K562 (cell line): ENCODE data around the gene GPR21. TPM values are rescaled to one million over a fixed set of nuclear protein-coding genes. Genes with fewer than 3 reads are reported as not detected.

Experiments
- ATAC-seq: fragments of 200-7000 bp; cut with Tn5 transposase; 3 replicates; pipeline ENCODE4 v1.9.1; 2020; ENCODE audit warnings: moderate library complexity
- BruUV-seq: library from RNA; stranded (reverse); fragments of 400-500 nt; replicated peaks from 2 replicates; lab custom pipeline; 2021; lab: Mats Ljungman, UMichigan
- CTCF ChIA-PET: fragments of 300-600 bp; formaldehyde crosslinking; extraction: SDS; loops from one replicate; lab custom pipeline; 2021; ENCODE audit warnings: low intra/inter-chr PET ratio; lab: Yijun Ruan, JAX
- POLR2A ChIA-PET: fragments of 300-600, 350-650 bp; sonication (Branson Sonifier 250); formaldehyde crosslinking; extraction: SDS; loops from one replicate; lab custom pipeline; 2021; ENCODE audit warnings: antibody characterized with exemption, inconsistent platforms; lab: Yijun Ruan, JAX
- DNase-seq, 4 experiments: peaks; one replicate each; pipeline versions ENCODE4 v3.0.0 to v3.0.0-alpha.2; 2011 to 2018; ENCODE audit warnings: low spot score in 3 of 4, mixed read lengths in 3 of 4; ENCODE audit errors: extremely low read depth in 1 of 4
- FAIRE-seq: peaks from 2 replicates; lab custom pipeline; 2011; peaks lifted over from hg19 to GRCh38; lab: Jason Lieb, UNC
- H2AFZ ChIP-seq: 2 replicates; pipeline ENCODE4 v1.6.0; 2011; ENCODE audit warnings: low read depth, low read length, control low read depth, inconsistent platforms
- H3K27ac ChIP-seq: fragments of 200-600 bp; 3 replicates; pipeline ENCODE4 v1.8.0; 2011; ENCODE audit warnings: low read depth, mild to moderate bottlenecking, control low read depth, inconsistent platforms, low read length, moderate library complexity, mixed read lengths; ENCODE audit errors: extremely low read depth
- H3K27me3 ChIP-seq, 2 experiments: fragments of 300-600 bp in 1 of 2; 2 replicates in 1 of 2; 3 replicates in 1 of 2; pipeline versions ENCODE4 v1.6.0 to v1.8.0; 2011; ENCODE audit warnings: inconsistent platforms in 2 of 2, low read length in 2 of 2, mild to moderate bottlenecking in 1 of 2, mixed read lengths in 1 of 2, moderate library complexity in 1 of 2; ENCODE audit not compliant: control insufficient read depth in 2 of 2, insufficient read depth in 2 of 2
- H3K36me3 ChIP-seq: fragments of 300-600 bp; 3 replicates; pipeline ENCODE4 v1.8.0; 2011; ENCODE audit warnings: mild to moderate bottlenecking, low read length, inconsistent platforms; ENCODE audit not compliant: control insufficient read depth, insufficient read depth
- H3K4me1 ChIP-seq, 2 experiments: fragments of 200-600 bp in 1 of 2; replicated peaks in 1 of 2; 2 replicates in 1 of 2; 3 replicates in 1 of 2; pipeline versions ENCODE4 v1.5.1 to v1.8.0; 2011; ENCODE audit warnings: inconsistent platforms in 2 of 2, low read length in 2 of 2, mild to moderate bottlenecking in 1 of 2, mixed read lengths in 1 of 2, moderate library complexity in 1 of 2; ENCODE audit not compliant: control insufficient read depth in 2 of 2, insufficient read depth in 2 of 2
- H3K4me2 ChIP-seq: 2 replicates; pipeline ENCODE4 v1.6.1; 2011; ENCODE audit warnings: low read length, control low read depth, inconsistent platforms, mixed read lengths; ENCODE audit not compliant: insufficient read depth
- H3K4me3 ChIP-seq: fragments of 200-600 bp; sonication (generic), shearing (Covaris generic); 2 replicates; pipeline ENCODE4 v1.5.1; 2016; ENCODE audit warnings: control low read depth, inconsistent platforms
- H3K79me2 ChIP-seq: fragments of 200-600 bp; 3 replicates; pipeline ENCODE4 v1.8.0; 2011; ENCODE audit warnings: low read length, inconsistent platforms; ENCODE audit not compliant: control insufficient read depth, insufficient read depth
- H3K9ac ChIP-seq, 2 experiments: 2 replicates each; pipeline versions ENCODE4 v1.6.0 to v1.6.1; 2011; ENCODE audit warnings: low read depth in 2 of 2, low read length in 2 of 2, control low read depth in 1 of 2, inconsistent platforms in 1 of 2, mild to moderate bottlenecking in 1 of 2, mixed read lengths in 1 of 2; ENCODE audit not compliant: insufficient read depth in 1 of 2
- H3K9me1 ChIP-seq: one replicate; pipeline ENCODE4 v1.6.0; 2011; ENCODE audit warnings: inconsistent platforms, mild to moderate bottlenecking, low read length, moderate library complexity; ENCODE audit not compliant: control insufficient read depth, insufficient read depth
- H3K9me3 ChIP-seq: replicated peaks from 2 replicates; pipeline ENCODE4 v1.5.1; 2011; ENCODE audit warnings: low read depth, low read length, inconsistent platforms; ENCODE audit not compliant: control insufficient read depth, insufficient read depth
- H4K20me1 ChIP-seq: replicated peaks from 2 replicates; pipeline ENCODE4 v1.6.1; 2011; ENCODE audit warnings: low read length, inconsistent platforms, mixed read lengths; ENCODE audit not compliant: control insufficient read depth, insufficient read depth
- ELF4 ChIP-seq: fragments of 450-650 bp; formaldehyde crosslinking; IDR thresholded peaks from 2 replicates; pipeline ENCODE4 v1.4.0; 2022; ENCODE audit warnings: missing genetic modification characterization
- MTA1 ChIP-seq: fragments of 450-650 bp; IDR thresholded peaks from 2 replicates; pipeline ENCODE4 v1.6.1; 2017; ENCODE audit warnings: borderline replicate concordance
- WGBS: fragments of 100-300 bp; shearing (Covaris generic); methylation state at CpG from one replicate; pipeline ENCODE4 v1.1.6; 2016; ENCODE audit warnings: low coverage, mixed read lengths; ENCODE audit not compliant: insufficient coverage; ENCODE audit errors: missing lambda C conversion rate; 5-methylcytosine and 5-hydroxymethylcytosine counted together
- in situ Hi-C: fragments of 300-500 bp; cut with MboI; formaldehyde crosslinking; loops from 4 replicates; pipeline ENCODE4 v1.15.0; 2018; ENCODE audit warnings: inconsistent platforms, mixed read lengths
- intact Hi-C: fragments of 100-400 bp; cut with micrococcal nuclease; formaldehyde crosslinking; loops from 2 replicates; pipeline ENCODE4 v1.14.2; 2022
- polyA plus RNA-seq, 8 experiments: library from polyadenylated mRNA; depleted of rRNA in 4 of 8; stranded (reverse) in 5 of 8; unstranded in 3 of 8; fragments of >200 nt; fragmentation: Nextera tagmentation in 2 of 8; fragmentation: Illumina TruSeq in 1 of 8; extraction: Ambion mirVana in 2 of 8; extraction: Trizol in 1 of 8; gene quantifications; 2 replicates each; pipeline versions ENCODE4 v1.2.1 to v1.2.3, GENCODE V29; 2011 to 2014; ENCODE audit warnings: inconsistent platforms in 1 of 8, missing spikeins in 1 of 8
- total RNA-seq, 7 experiments: library from RNA; depleted of rRNA in 6 of 7; stranded (reverse); fragments of >200 nt in 6 of 7; fragmentation: Illumina TruSeq in 2 of 7; extraction: Trizol in 2 of 7; gene quantifications; 2 replicates each; pipeline versions ENCODE4 v1.2.1 to v1.2.3, GENCODE V29; 2011 to 2021; ENCODE audit warnings: low replicate concordance in 1 of 7
- TF ChIP-seq, protein P1 (sequence below): sonication (generic); formaldehyde crosslinking; IDR thresholded peaks from 2 replicates; pipeline ENCODE4 v1.8.0; 2023; ENCODE audit warnings: mild to moderate bottlenecking, missing genetic modification reagents
- TF ChIP-seq, protein P2 (sequence below), 2 experiments: fragments of 450-650 bp in 1 of 2; sonication (generic) in 1 of 2; formaldehyde crosslinking in 1 of 2; IDR thresholded peaks; 2 replicates each; pipeline versions ENCODE4 v1.7.1 to v1.9.0; 2016 to 2022; ENCODE audit warnings: inconsistent platforms in 1 of 2, mild to moderate bottlenecking in 1 of 2, missing genetic modification reagents in 1 of 2

GPR21 gene
- total and polyA plus RNA-seq, 9 of the 15 experiments (the other 6 are each of a cell fraction or from before 2014, with no cell fraction given): 0.16 to 0.83 (median 0.36) TPM; not detected in 6

DNA sequence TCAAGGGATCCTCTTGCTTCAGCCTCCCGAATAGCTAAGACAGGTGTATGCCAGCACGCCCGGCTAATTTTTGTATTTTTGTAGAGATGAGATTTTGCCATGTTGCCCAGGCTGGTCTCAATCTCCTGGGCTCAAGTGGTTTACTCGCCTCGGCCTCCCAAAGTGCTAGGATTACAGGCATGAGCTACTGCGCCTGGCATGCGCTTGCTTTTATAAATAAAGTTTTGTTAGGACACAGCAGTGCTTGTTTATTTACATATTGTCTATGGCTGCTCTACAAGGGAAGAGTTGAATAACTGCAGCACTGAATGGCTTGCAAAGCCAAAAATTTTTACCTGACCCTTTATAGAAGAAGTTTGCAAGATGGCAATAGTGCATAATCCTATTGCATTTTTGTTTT lies 27.7 kb downstream of the GPR21 start:
- CTCF ChIA-PET: no interaction called here

More for the DNA sequence above, 27.7 kb downstream of the GPR21 start:
- no peak for DNase-seq
- Histone ChIP-seq H3K9me3 (no peaks in the 10 kb centered on the region), H3K36me3 (peaks cover 7% of the 10 kb centered on the region; the same call in 1 of the 3 replicates), H2AFZ (no peak overlapping the region), H3K4me2 (no peak overlapping the region), H4K20me1 (no peaks in the 10 kb centered on the region), H3K27ac (no peak overlapping the region), H3K4me3 (no peak overlapping the region), H3K79me2 (no peaks in the 10 kb centered on the region), H3K4me1 (no peaks in the 10 kb centered on the region), H3K27me3 (no peaks in the 10 kb centered on the region), H3K9ac (no peak overlapping the region), H3K9me1 (no peaks in the 10 kb centered on the region)
- TF ChIP-seq ELF4 (CRISPR knock-in tag) (no peak), MTA1 (no peak)
- TF ChIP-seq, protein P1, sequence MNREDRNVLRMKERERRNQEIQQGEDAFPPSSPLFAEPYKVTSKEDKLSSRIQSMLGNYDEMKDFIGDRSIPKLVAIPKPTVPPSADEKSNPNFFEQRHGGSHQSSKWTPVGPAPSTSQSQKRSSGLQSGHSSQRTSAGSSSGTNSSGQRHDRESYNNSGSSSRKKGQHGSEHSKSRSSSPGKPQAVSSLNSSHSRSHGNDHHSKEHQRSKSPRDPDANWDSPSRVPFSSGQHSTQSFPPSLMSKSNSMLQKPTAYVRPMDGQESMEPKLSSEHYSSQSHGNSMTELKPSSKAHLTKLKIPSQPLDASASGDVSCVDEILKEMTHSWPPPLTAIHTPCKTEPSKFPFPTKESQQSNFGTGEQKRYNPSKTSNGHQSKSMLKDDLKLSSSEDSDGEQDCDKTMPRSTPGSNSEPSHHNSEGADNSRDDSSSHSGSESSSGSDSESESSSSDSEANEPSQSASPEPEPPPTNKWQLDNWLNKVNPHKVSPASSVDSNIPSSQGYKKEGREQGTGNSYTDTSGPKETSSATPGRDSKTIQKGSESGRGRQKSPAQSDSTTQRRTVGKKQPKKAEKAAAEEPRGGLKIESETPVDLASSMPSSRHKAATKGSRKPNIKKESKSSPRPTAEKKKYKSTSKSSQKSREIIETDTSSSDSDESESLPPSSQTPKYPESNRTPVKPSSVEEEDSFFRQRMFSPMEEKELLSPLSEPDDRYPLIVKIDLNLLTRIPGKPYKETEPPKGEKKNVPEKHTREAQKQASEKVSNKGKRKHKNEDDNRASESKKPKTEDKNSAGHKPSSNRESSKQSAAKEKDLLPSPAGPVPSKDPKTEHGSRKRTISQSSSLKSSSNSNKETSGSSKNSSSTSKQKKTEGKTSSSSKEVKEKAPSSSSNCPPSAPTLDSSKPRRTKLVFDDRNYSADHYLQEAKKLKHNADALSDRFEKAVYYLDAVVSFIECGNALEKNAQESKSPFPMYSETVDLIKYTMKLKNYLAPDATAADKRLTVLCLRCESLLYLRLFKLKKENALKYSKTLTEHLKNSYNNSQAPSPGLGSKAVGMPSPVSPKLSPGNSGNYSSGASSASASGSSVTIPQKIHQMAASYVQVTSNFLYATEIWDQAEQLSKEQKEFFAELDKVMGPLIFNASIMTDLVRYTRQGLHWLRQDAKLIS (CRISPR knock-in tag): no peak
- TF ChIP-seq, protein P2, sequence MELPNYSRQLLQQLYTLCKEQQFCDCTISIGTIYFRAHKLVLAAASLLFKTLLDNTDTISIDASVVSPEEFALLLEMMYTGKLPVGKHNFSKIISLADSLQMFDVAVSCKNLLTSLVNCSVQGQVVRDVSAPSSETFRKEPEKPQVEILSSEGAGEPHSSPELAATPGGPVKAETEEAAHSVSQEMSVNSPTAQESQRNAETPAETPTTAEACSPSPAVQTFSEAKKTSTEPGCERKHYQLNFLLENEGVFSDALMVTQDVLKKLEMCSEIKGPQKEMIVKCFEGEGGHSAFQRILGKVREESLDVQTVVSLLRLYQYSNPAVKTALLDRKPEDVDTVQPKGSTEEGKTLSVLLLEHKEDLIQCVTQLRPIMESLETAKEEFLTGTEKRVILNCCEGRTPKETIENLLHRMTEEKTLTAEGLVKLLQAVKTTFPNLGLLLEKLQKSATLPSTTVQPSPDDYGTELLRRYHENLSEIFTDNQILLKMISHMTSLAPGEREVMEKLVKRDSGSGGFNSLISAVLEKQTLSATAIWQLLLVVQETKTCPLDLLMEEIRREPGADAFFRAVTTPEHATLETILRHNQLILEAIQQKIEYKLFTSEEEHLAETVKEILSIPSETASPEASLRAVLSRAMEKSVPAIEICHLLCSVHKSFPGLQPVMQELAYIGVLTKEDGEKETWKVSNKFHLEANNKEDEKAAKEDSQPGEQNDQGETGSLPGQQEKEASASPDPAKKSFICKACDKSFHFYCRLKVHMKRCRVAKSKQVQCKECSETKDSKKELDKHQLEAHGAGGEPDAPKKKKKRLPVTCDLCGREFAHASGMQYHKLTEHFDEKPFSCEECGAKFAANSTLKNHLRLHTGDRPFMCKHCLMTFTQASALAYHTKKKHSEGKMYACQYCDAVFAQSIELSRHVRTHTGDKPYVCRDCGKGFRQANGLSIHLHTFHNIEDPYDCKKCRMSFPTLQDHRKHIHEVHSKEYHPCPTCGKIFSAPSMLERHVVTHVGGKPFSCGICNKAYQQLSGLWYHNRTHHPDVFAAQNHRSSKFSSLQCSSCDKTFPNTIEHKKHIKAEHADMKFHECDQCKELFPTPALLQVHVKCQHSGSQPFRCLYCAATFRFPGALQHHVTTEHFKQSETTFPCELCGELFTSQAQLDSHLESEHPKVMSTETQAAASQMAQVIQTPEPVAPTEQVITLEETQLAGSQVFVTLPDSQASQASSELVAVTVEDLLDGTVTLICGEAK (IDR thresholded peaks at IDR 0.05): peak; percentile 85
- TF ChIP-seq, protein P2 (CRISPR knock-in tag; IDR thresholded peaks at IDR 0.05): peak; percentile 70
- BruUV-seq: no TSS peak
- in situ Hi-C loops (no loop called here), intact Hi-C loops (loop anchor here (10.0 kb wide), 1 partner anchor 596 kb away; no protein-coding TSS in a partner anchor)
- FAIRE-seq: no peak
- ATAC-seq: no peak
- POLR2A ChIA-PET: interaction anchor here (1.2 kb wide), 1 partner anchor 11 kb away, joined by 5 read pairs; no protein-coding TSS in a partner anchor
- 94% methylated on average over 7 of the region's 7 CpGs for WGBS
